MM.1S (cell line): ENCODE data around the gene TEX19.

Experiments
- DNase-seq: peaks from one replicate; pipeline ENCODE4 v3.0.0-alpha.2; 2015
- H2AFZ ChIP-seq: fragments of 300-600 bp; sonication (generic); 2 replicates; pipeline ENCODE4 v1.6.0; 2016; ENCODE audit warnings: antibody characterized with exemption, low read length
- H3F3A ChIP-seq: fragments of 300-600 bp; sonication (generic); 2 replicates; pipeline ENCODE4 v1.6.1; 2016; ENCODE audit warnings: mild to moderate bottlenecking, antibody characterized with exemption, low read length, moderate library complexity, mixed read lengths; ENCODE audit not compliant: insufficient read depth
- H3K27ac ChIP-seq: fragments of 300-600 bp; sonication (generic); 2 replicates; pipeline ENCODE4 v1.5.1; 2016; ENCODE audit warnings: mild to moderate bottlenecking, low read length
- H3K27me3 ChIP-seq: fragments of 300-600 bp; sonication (generic); replicated peaks from 2 replicates; pipeline ENCODE4 v1.6.0; 2016; ENCODE audit warnings: low read length; ENCODE audit not compliant: insufficient read depth
- H3K36me3 ChIP-seq: fragments of 300-600 bp; sonication (generic); replicated peaks from 2 replicates; pipeline ENCODE4 v1.6.1; 2016; ENCODE audit warnings: mild to moderate bottlenecking, low read length, mixed read lengths; ENCODE audit not compliant: insufficient read depth
- H3K4me1 ChIP-seq: fragments of 300-600 bp; sonication (generic); 2 replicates; pipeline ENCODE4 v1.6.1; 2016; ENCODE audit warnings: low read length, mixed read lengths
- H3K4me2 ChIP-seq: fragments of 300-600 bp; sonication (generic); 2 replicates; pipeline ENCODE4 v1.6.0; 2016; ENCODE audit warnings: low read depth, low read length
- H3K4me3 ChIP-seq: fragments of 300-600 bp; sonication (generic); 2 replicates; pipeline ENCODE4 v1.5.1; 2016; ENCODE audit warnings: low read length, mixed read lengths
- H3K79me2 ChIP-seq: fragments of 300-600 bp; sonication (generic); 2 replicates; pipeline ENCODE4 v1.6.1; 2016; ENCODE audit warnings: mixed run types, low read length, mixed read lengths
- H3K9ac ChIP-seq: fragments of 300-600 bp; sonication (generic); 2 replicates; pipeline ENCODE4 v1.6.1; 2016; ENCODE audit warnings: low read length, mixed read lengths
- H3K9me2 ChIP-seq: fragments of 300-600 bp; sonication (generic); replicated peaks from 2 replicates; pipeline ENCODE4 v1.6.1; 2016; ENCODE audit warnings: mild to moderate bottlenecking, low read length, mixed read lengths; ENCODE audit not compliant: insufficient read depth
- H3K9me3 ChIP-seq: fragments of 300-600 bp; sonication (generic); replicated peaks from 2 replicates; pipeline ENCODE4 v1.6.1; 2016; ENCODE audit warnings: mild to moderate bottlenecking, low read length, mixed read lengths; ENCODE audit not compliant: insufficient read depth
- H4K20me1 ChIP-seq: fragments of 300-600 bp; sonication (generic); 2 replicates; pipeline ENCODE4 v1.6.1; 2016; ENCODE audit warnings: mild to moderate bottlenecking, low read length, moderate library complexity, mixed read lengths; ENCODE audit not compliant: insufficient read depth
- EZH2 ChIP-seq: fragments of 300-600 bp; sonication (generic); optimal IDR thresholded peaks from 2 replicates; pipeline ENCODE3; 2017; ENCODE audit warnings: low read depth, mild to moderate bottlenecking, antibody characterized with exemption, low read length, mixed read lengths
- EZH2phosphoT487 ChIP-seq: fragments of 300-600 bp; sonication (generic); IDR thresholded peaks from 2 replicates; pipeline ENCODE4 v1.6.1; 2018; ENCODE audit warnings: antibody characterized with exemption, low read length
- TF ChIP-seq, protein P1 (sequence below): fragments of 300-600 bp; sonication (generic); IDR thresholded peaks from 2 replicates; pipeline ENCODE4 v1.5.1; 2016; ENCODE audit warnings: antibody characterized with exemption, low read length, mixed read lengths

Gene TEX19

DNA sequence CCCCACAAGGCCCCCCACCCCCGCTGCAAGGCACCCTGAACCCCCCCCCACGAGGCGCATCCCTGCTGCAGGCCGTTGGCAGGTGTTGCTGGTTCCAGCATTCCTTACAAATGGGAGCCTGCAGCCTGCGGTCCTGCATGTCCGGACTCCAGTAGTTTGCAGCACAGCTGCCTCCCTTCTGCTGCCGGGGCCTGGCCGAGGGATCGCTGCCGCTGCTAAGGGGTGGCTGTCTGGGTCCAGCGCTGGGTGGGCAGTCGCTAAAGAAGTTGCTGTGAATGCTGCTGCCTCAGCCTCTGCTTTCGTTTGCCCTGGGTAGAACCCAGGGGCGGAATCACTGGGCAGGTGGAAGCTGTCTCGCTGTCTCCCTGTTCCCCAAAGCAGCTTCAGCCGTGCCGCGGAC, 24.4 kb downstream of the TEX19 start:
- TF ChIP-seq, protein P1, sequence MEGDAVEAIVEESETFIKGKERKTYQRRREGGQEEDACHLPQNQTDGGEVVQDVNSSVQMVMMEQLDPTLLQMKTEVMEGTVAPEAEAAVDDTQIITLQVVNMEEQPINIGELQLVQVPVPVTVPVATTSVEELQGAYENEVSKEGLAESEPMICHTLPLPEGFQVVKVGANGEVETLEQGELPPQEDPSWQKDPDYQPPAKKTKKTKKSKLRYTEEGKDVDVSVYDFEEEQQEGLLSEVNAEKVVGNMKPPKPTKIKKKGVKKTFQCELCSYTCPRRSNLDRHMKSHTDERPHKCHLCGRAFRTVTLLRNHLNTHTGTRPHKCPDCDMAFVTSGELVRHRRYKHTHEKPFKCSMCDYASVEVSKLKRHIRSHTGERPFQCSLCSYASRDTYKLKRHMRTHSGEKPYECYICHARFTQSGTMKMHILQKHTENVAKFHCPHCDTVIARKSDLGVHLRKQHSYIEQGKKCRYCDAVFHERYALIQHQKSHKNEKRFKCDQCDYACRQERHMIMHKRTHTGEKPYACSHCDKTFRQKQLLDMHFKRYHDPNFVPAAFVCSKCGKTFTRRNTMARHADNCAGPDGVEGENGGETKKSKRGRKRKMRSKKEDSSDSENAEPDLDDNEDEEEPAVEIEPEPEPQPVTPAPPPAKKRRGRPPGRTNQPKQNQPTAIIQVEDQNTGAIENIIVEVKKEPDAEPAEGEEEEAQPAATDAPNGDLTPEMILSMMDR = no peak
- TF ChIP-seq EZH2phosphoT487 (no peak), EZH2 (no peak)
- Histone ChIP-seq H4K20me1 (no peaks in the 10 kb centered on the region), H3K9me2 (no peaks in the 10 kb centered on the region), H3K9ac (no peak overlapping the region), H3K4me3 (no peak overlapping the region), H3K36me3 (no peaks in the 10 kb centered on the region), H2AFZ (no peak overlapping the region), H3F3A (no peaks in the 10 kb centered on the region), H3K4me1 (peaks cover 3% of the 10 kb centered on the region; the same call in 1 of the 2 replicates), H3K27me3 (no peaks in the 10 kb centered on the region; the same call in 1 of the 2 replicates), H3K4me2 (no peak overlapping the region), H3K79me2 (no peaks in the 10 kb centered on the region), H3K9me3 (no peaks in the 10 kb centered on the region), H3K27ac (no peak overlapping the region)
- no peak for DNase-seq

DNA sequence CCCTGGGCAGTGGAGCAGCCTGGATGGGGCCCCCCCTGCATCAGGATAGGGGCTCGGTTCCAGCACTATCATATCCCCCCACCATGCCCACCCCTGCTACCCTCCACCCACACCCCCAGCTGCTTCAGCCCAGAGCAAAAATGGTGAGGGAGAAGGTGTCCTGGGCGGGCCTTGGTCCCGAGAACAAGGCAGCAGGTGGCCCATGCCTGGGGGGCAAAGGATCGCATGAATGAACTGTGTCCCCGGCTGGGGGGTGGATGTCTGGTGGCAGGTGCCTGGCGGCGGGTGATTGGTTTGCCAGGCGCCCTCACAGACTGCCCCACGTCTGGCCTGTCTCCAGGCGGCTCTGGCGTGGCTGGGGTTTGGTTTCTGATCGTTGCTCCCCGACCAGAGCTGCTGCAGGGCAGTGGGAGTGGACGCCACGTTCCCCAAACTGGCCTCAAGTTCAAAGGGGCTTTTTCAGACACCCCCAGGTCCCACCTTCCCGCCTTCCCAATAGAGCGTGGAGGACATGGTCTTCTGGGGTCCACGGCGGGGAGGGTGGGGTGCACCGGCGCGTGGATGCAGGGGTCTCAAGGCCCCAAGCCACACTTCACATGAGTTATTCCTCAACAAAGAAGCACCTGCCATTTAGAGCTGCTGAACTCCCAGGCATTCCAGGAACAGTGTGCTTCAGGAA, 25.1 kb downstream of the TEX19 start:
- H3K27ac ChIP-seq = no peak overlapping the region
- DNase-seq = no peak
- no peaks in the 10 kb centered on the region for H3K36me3 ChIP-seq
- TF ChIP-seq EZH2 (no peak), EZH2phosphoT487 (no peak)
- TF ChIP-seq, protein P1 = no peak; the same call in 1 of the 2 replicates
- peaks cover 3% of the 10 kb centered on the region; the same call in 1 of the 2 replicates for H3K4me1 ChIP-seq
- no peak overlapping the region; the same call in 1 of the 2 replicates for H3K4me2 ChIP-seq
- H4K20me1 ChIP-seq = no peaks in the 10 kb centered on the region
- H3K9me2 ChIP-seq = no peaks in the 10 kb centered on the region
- no peaks in the 10 kb centered on the region for H3K79me2 ChIP-seq
- no peaks in the 10 kb centered on the region for H3K27me3 ChIP-seq
- H3K4me3 ChIP-seq = no peak overlapping the region
- no peak overlapping the region for H2AFZ ChIP-seq
- no peak overlapping the region for H3K9ac ChIP-seq
- no peaks in the 10 kb centered on the region for H3F3A ChIP-seq
- H3K9me3 ChIP-seq = no peaks in the 10 kb centered on the region

GRCh38 chr17:82384730-82385481, 25.9 kb downstream of the TEX19 start:
- H3K9ac ChIP-seq = no peak overlapping the region
- H3K4me3 ChIP-seq = no peak overlapping the region
- no peak overlapping the region for H2AFZ ChIP-seq
- H3K4me2 ChIP-seq = no peak overlapping the region; the same call in 1 of the 2 replicates
- H3K27me3 ChIP-seq = no peaks in the 10 kb centered on the region
- no peaks in the 10 kb centered on the region for H3K36me3 ChIP-seq
- H4K20me1 ChIP-seq = no peaks in the 10 kb centered on the region
- no peaks in the 10 kb centered on the region for H3F3A ChIP-seq
- H3K9me2 ChIP-seq = no peaks in the 10 kb centered on the region
- TF ChIP-seq, protein P1 = peak; percentile 23; the same call in 1 of the 2 replicates
- TF ChIP-seq EZH2 = no peak
- peak; percentile 27 for DNase-seq
- H3K9me3 ChIP-seq = no peaks in the 10 kb centered on the region
- H3K79me2 ChIP-seq = no peaks in the 10 kb centered on the region
- no peak overlapping the region for H3K27ac ChIP-seq
- H3K4me1 ChIP-seq = peaks cover 3% of the 10 kb centered on the region; the same call in 1 of the 2 replicates
